CD14-positive monocyte (primary cell): ENCODE results near the gene CRIM1. TPM values are rescaled to one million over a fixed set of nuclear protein-coding genes. Genes with fewer than 3 reads are reported as not detected.
"Not testable (repeated sequence)": the region's sequence is repeated elsewhere in the genome, so short reads cannot be mapped to it uniquely, and the experiment has no call there.

Experiments used
- DNase-seq, 3 donors: peaks; one replicate each; pipeline ENCODE4 v3.0.0-alpha.2; 2011 to 2022
- H2AFZ ChIP-seq: 2 replicates; pipeline ENCODE4 v1.6.0; 2012; ENCODE audit warnings: mild to moderate bottlenecking, low read depth, low read length, inconsistent platforms; ENCODE audit not compliant: insufficient read depth, poor library complexity, severe bottlenecking
- H3K27ac ChIP-seq, 2 donors: 1 replicate in 1 of 2; 2 replicates in 1 of 2; pipeline ENCODE4 v1.5.1; 2012 to 2013; ENCODE audit warnings: low read length in 2 of 2, control low read depth in 1 of 2, inconsistent platforms in 1 of 2, low read depth in 1 of 2, mild to moderate bottlenecking in 1 of 2
- H3K27me3 ChIP-seq, 2 donors: one replicate each; pipeline versions ENCODE4 v1.6.0 to v1.6.1; 2011 to 2013; ENCODE audit warnings: low read length in 2 of 2; ENCODE audit not compliant: control insufficient read depth in 2 of 2, insufficient read depth in 2 of 2
- H3K36me3 ChIP-seq, 2 donors: replicated peaks in 1 of 2; 1 replicate in 1 of 2; 2 replicates in 1 of 2; pipeline versions ENCODE4 v1.5.1 to v1.6.1; 2012 to 2013; ENCODE audit warnings: low read length in 2 of 2, control low read depth in 1 of 2, inconsistent platforms in 1 of 2, mild to moderate bottlenecking in 1 of 2; ENCODE audit not compliant: insufficient read depth in 2 of 2, control insufficient read depth in 1 of 2
- H3K4me1 ChIP-seq, 2 donors: 1 replicate in 1 of 2; 2 replicates in 1 of 2; pipeline versions ENCODE4 v1.5.1 to v1.6.1; 2012 to 2013; ENCODE audit warnings: low read length in 2 of 2, control low read depth in 1 of 2, inconsistent platforms in 1 of 2, mild to moderate bottlenecking in 1 of 2, moderate library complexity in 1 of 2; ENCODE audit not compliant: insufficient read depth in 2 of 2, control insufficient read depth in 1 of 2
- H3K4me2 ChIP-seq: replicated peaks from 2 replicates; pipeline ENCODE3; 2012; ENCODE audit warnings: low read length, moderate library complexity, mild to moderate bottlenecking; ENCODE audit not compliant: poor library complexity, severe bottlenecking; ENCODE audit errors: extremely low read depth
- H3K4me3 ChIP-seq, 3 experiments: fragments of 200-600 bp in 1 of 3; sonication (generic) in 1 of 3; replicated peaks in 1 of 3; 1 replicate in 2 of 3; 2 replicates in 1 of 3; pipeline ENCODE4 v1.5.1; 2011 to 2013; ENCODE audit warnings: low read length in 3 of 3, mild to moderate bottlenecking in 3 of 3, control low read depth in 2 of 3, low read depth in 2 of 3, inconsistent platforms in 1 of 3, moderate library complexity in 1 of 3
- H3K79me2 ChIP-seq: 2 replicates; pipeline ENCODE4 v1.6.0; 2012; ENCODE audit warnings: mild to moderate bottlenecking, control low read depth, inconsistent platforms, low read length, moderate library complexity; ENCODE audit not compliant: insufficient read depth
- H3K9ac ChIP-seq: 2 replicates; pipeline ENCODE4 v1.6.0; 2017; ENCODE audit warnings: low read length, mild to moderate bottlenecking; ENCODE audit not compliant: insufficient read depth, poor library complexity, severe bottlenecking
- H3K9me3 ChIP-seq, 2 donors: replicated peaks in 1 of 2; 1 replicate in 1 of 2; 2 replicates in 1 of 2; pipeline versions ENCODE4 v1.5.1 to v1.6.1; 2012 to 2013; ENCODE audit warnings: low read length in 2 of 2, control low read depth in 1 of 2; ENCODE audit not compliant: control insufficient read depth in 1 of 2, insufficient read depth in 1 of 2
- H4K20me1 ChIP-seq: 2 replicates; pipeline ENCODE4 v1.6.0; 2012; ENCODE audit warnings: mild to moderate bottlenecking, low read length, control low read depth, moderate library complexity; ENCODE audit not compliant: insufficient read depth
- H3K27ac Mint-ChIP-seq, 7 donors: one replicate each; pipeline ENCODE4 v1.8.0; 2020; ENCODE audit warnings: mild to moderate bottlenecking in 7 of 7, mixed read lengths in 7 of 7, moderate library complexity in 6 of 7, inconsistent platforms in 2 of 7
- H3K27me3 Mint-ChIP-seq, 3 donors: one replicate each; pipeline ENCODE4 v1.8.0; 2021 to 2022; ENCODE audit warnings: low read depth in 3 of 3, mild to moderate bottlenecking in 3 of 3, mixed read lengths in 3 of 3, moderate library complexity in 3 of 3, inconsistent platforms in 1 of 3
- H3K36me3 Mint-ChIP-seq, 2 donors: one replicate each; pipeline ENCODE4 v1.8.0; 2020; ENCODE audit warnings: mixed read lengths in 2 of 2, inconsistent platforms in 1 of 2, mild to moderate bottlenecking in 1 of 2
- H3K4me1 Mint-ChIP-seq: one replicate; pipeline ENCODE4 v1.8.0; 2020; ENCODE audit warnings: mild to moderate bottlenecking, mixed read lengths
- H3K4me3 Mint-ChIP-seq, 2 donors: one replicate each; pipeline ENCODE4 v1.8.0; 2020; ENCODE audit warnings: mild to moderate bottlenecking in 2 of 2, mixed read lengths in 2 of 2, moderate library complexity in 1 of 2
- H3K9me3 Mint-ChIP-seq, 7 donors: one replicate each; pipeline ENCODE4 v1.8.0; 2020 to 2022; ENCODE audit warnings: mixed read lengths in 7 of 7, mild to moderate bottlenecking in 6 of 7, moderate library complexity in 6 of 7, inconsistent platforms in 2 of 7
- CTCF ChIP-seq: fragments of 200-600 bp; IDR thresholded peaks from one replicate; pipeline ENCODE4 v1.8.0; 2022; ENCODE audit warnings: antibody characterized with exemption, mild to moderate bottlenecking
- WGBS: methylation state at CpG from one replicate; pipeline ENCODE4 v1.1.5; 2013; ENCODE audit warnings: missing lambda C conversion rate; ENCODE audit not compliant: insufficient coverage; 5-methylcytosine and 5-hydroxymethylcytosine counted together
- intact Hi-C, 2 donors: fragments of 100-400 bp; cut with micrococcal nuclease; formaldehyde crosslinking; loops; one replicate each; pipeline versions ENCODE4 v1.15.0 to v1.15.1; 2023
- polyA plus RNA-seq, 3 donors: library from polyadenylated mRNA; depleted of rRNA in 1 of 3; unstranded in 2 of 3; stranded (reverse) in 1 of 3; fragments of 300-500 nt in 2 of 3; fragments of >200 nt in 1 of 3; fragmentation: Illumina TruSeq in 2 of 3; gene quantifications; 1 replicate in 2 of 3; 2 replicates in 1 of 3; pipeline ENCODE4 v1.2.3, GENCODE V29; 2012 to 2021

The CRIM1 gene
- polyA plus RNA-seq, 3 donors, result 0.08 to 0.27 TPM; not detected in 1

- H3K9me3 Mint-ChIP-seq, result peaks cover 5 to 19% (median 14%) of the 10 kb centered on the region in 7 donors
These were observed 48.1 kb upstream of the CRIM1 start for GRCh38 chr2:36307441-36307840.

GRCh38 chr2:36310444-36310843 lies 45.1 kb upstream of the CRIM1 start:
- H3K36me3 Mint-ChIP-seq, DNase-seq, H3K27ac Mint-ChIP-seq, H3K4me3 ChIP-seq, H2AFZ ChIP-seq, H3K27ac ChIP-seq, H4K20me1 ChIP-seq, H3K4me2 ChIP-seq, H3K9me3 ChIP-seq, intact Hi-C loops, H3K4me1 ChIP-seq, H3K27me3 ChIP-seq, H3K4me1 Mint-ChIP-seq, H3K4me3 Mint-ChIP-seq, H3K36me3 ChIP-seq, H3K79me2 ChIP-seq, H3K27me3 Mint-ChIP-seq, H3K9ac ChIP-seq: not testable (repeated sequence)
- H3K9me3 Mint-ChIP-seq, result peaks cover 0 to 12% (median 7%) of the 10 kb centered on the region in 7 donors
- WGBS, result no CpG with 5 or more reads among the region's 1 CpG

More at GRCh38 chr2:36307441-36307840, 48.1 kb upstream of the CRIM1 start:
- Histone ChIP-seq H3K4me2 (no peak overlapping the region), H2AFZ (no peak overlapping the region), H3K4me3 (no peak overlapping the region), H4K20me1 (no peaks in the 10 kb centered on the region), H3K9me3 (peaks cover 0 to 4% of the 10 kb centered on the region in 2 donors), H3K4me1 (no peaks in the 10 kb centered on the region), H3K27me3 (no peaks in the 10 kb centered on the region), H3K36me3 (no peaks in the 10 kb centered on the region), H3K9ac (no peak overlapping the region), H3K27ac (no peak overlapping the region), H3K79me2 (no peaks in the 10 kb centered on the region)
- intact Hi-C loops, result no loop called here
- H3K4me1 Mint-ChIP-seq, result no peaks in the 10 kb centered on the region
- TF ChIP-seq CTCF, result no peak
- no peak for DNase-seq
- H3K27ac Mint-ChIP-seq, result no peak overlapping the region
- peaks cover 2 to 3% (median 2%) of the 10 kb centered on the region in 3 donors for H3K27me3 Mint-ChIP-seq
- no peaks in the 10 kb centered on the region for H3K36me3 Mint-ChIP-seq
- no peak overlapping the region for H3K4me3 Mint-ChIP-seq
- 100% methylated on average over 1 of the region's 3 CpGs for WGBS
